HG02981 (cell line): ENCODE measurements around the gene MAJIN.

Source experiments
- ATAC-seq: cut with Tn5 transposase; IDR thresholded peaks from one replicate; pipeline ENCODE4 v1.9.1; 2021; ENCODE audit warnings: mild to moderate bottlenecking, moderate library complexity; ENCODE audit not compliant: unreplicated experiment

The MAJIN gene

DNA sequence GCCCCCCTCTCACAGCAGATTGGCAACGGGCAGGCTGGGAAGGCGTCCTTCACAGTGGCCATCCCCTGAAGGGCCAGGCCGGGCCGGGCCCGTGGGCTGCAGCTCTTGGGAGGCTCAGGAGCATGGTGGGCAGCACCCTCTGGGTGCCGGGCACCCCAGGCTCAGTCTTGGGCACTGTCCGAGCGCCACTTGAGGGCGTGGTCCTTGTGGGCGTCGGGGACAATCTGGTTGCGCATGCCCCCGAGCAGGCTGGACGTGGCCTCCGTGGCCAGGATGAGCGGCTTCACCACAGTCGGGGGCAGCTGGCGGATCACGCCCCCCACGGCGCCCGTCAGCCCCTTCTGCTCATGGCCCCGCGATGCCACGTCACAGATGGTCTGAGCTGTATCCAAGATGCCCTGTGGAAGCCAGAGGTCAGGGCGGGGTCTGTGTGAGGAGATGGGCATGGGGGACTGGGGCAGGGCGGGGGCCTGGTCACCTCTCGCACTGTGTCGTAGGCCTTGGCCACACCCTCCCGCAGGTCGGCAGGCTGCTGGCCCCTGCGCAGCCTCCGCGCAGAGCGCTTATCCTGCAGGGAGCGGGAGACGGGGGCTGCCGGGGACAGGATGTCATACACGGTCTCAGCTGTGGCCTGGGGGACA is 77.0 kb downstream of the MAJIN start:
- no peak for ATAC-seq

DNA sequence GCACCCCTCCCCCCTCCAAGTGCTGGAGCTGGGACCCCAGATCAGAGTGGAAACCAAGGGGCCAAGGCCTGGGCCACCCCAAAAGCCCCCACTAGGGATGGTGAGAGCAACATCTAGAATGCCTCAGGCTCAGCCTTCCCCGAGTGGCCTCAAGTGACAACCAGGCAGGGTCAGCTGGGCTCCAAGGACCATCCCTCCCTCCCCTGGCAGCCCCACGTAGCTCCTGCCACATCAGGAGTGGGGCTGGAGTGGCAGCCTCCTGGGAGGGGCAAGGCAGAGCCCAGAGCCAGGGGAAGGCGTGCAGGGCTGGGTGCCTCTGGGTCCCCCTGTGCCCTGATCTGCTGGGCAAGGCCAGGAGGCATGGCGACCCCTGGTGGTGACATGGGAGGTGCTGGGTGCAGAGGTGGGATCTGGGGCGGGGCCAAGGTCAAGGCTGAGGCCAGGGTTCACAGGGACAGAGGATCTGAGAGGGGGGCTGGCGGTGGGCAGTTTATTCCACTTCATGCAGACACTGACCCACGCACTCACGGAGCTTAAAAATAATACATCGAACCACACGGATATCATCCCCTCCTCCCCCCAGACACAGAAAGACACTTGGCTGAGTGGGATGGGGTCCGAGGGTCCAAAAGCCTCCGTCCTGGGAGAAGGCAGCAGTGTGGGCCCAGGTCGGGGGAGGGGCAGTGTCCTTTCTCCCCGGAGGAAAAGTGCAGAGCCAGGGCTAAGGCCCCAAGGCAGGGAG is 77.7 kb downstream of the MAJIN start:
- ATAC-seq, result no peak

DNA sequence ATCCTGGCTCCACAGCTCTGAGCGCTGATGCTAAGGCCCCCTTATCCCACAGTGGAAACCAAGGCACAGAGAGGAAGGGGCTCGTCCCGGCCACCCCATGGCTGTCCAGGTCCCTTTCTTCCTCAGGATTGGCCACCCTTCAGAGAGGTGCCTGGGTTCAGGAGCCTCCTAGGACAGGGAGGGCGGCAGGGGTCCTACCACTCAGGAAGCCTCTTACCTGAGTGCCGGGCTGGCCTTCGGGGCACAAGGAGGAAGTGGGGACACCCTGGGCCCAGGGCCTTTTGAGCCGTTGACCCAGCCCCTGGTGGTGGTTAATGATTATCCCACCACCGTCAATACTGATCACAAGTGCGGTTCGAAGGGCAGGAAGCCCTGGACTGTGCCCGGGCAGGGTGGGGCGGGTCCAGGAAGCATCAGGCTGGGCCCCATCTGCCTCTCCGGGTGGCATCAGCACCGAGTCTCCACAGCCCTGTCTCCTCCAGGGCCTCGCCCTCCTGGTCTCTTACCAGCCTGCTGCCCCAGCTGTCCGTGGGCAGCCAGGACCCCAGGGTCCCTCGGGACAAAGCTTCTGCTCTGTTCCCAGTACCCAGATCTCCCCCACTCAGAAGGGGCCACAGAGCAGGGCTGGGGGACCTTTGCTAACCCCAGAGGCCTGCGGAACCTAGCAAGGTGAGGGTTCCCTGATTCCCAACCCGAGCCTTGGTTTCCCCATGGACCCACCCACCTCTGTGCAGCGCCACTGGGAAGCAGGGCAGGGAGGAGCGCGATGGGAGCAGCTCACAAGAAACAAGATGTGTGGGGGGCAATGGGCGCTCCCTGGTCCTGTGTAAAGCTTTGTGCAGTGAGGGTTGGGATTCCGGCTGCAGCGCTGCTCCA is 78.5 kb downstream of the MAJIN start:
- no peak for ATAC-seq

DNA sequence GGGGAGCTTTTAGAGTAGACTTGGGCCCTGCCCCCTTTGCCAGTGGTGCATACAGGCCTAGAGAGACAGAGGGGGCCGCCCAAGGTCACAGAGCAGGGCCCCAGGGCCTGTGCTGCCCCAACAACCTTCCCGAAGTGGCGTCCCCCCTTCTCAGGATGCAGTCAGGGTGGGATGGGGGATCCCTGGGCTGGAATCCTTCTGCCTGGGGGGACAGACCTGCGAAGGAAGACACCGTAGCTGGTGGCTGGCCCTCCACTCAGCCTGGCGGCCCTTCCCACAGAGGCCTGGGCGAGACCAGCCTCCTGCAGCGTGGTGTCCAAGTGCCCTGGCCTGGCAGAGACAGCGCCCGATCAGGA is 79.1 kb downstream of the MAJIN start:
- no peak for ATAC-seq

DNA sequence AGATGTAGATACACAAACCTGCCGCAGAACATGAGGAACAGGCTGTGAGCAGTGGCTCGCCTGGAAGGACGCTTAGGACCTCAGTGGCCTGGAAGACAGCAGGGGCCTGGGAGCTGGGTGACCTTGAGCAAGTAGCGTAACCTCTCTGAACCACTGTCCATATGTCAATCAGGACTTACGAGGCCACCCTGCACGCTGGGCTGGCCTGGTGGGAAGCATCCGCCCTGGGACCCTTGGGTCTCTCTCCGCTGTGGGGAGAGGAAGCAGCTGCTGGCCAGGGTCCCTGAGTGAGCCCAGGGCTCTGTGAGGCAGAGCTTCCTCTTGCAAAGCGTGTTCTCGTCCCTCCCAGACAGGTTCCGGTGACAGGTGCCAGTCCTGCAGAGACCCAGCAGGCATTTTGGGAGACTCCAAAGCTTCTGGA is 79.5 kb downstream of the MAJIN start:
- no peak for ATAC-seq

DNA sequence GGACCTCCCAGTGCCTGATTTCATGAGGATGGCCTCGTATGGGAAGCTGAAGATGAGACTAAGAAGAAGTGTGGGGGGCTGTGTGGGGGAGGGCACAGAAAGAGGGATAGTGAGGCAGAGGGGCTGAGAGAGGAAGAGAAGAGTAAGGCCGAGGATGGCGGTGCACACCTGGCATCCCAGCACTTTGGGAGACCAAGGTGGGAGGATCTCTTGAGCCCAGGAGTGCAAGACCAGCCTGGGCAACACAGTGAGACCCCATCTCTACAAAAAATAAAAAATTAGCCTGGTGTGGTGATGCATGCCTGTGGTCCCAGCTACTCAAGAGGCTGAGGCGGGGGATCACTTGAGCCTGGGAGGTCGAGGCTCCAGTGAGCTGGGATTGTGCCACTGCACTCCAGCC is 80.0 kb downstream of the MAJIN start:
- no peak for ATAC-seq

DNA sequence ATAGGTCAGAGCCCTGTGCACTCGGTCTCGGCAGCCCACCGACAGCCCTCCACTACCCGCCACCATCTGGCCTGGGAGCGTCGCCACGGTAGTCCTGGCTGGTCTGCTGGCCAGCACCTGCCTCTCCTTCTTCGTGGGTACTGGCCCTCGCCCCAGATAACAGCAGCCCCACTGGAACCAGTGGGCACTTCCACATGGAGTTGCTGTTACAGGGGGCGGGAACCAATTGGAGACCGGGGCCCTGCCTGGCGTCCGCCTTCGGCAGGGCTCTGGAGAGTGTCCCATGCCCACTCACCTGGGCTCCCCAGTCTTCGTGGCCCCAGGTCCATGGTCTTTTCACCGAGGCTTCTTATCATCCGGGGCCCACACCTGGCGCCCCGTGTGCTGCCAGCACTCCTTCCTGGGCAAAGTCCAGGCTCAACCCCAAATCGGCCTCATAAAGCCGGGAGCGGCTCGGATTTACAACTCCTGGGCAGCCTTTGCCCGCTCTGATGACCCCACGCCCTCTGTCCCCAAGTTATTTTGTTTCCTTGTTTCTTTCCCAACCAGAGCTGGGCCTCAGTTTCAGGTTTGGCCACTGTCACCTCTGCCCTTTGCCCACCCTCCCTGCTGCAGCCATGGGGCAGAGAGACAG is 80.6 kb downstream of the MAJIN start:
- ATAC-seq, result no peak

DNA sequence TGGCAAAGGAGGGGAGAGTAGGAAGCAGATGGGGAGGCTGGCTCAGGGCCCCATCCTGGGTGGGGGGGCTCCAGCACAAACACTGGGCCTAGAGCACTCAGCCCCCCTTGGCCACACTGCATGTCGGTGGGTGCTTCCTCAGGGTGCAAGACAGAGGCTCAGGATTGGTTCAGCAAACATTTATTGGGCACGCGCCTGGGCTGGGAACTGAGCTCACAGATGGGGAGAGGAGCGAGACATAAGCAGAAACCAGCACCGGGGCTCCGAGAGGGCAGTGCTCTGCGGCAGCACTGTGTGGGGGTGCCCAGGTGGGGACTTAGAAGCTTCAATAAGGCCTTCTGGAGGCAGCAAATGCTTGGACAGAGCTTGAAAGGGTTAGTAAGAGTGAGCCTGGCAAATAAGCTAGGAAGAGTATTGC is 81.4 kb downstream of the MAJIN start:
- no peak for ATAC-seq

DNA sequence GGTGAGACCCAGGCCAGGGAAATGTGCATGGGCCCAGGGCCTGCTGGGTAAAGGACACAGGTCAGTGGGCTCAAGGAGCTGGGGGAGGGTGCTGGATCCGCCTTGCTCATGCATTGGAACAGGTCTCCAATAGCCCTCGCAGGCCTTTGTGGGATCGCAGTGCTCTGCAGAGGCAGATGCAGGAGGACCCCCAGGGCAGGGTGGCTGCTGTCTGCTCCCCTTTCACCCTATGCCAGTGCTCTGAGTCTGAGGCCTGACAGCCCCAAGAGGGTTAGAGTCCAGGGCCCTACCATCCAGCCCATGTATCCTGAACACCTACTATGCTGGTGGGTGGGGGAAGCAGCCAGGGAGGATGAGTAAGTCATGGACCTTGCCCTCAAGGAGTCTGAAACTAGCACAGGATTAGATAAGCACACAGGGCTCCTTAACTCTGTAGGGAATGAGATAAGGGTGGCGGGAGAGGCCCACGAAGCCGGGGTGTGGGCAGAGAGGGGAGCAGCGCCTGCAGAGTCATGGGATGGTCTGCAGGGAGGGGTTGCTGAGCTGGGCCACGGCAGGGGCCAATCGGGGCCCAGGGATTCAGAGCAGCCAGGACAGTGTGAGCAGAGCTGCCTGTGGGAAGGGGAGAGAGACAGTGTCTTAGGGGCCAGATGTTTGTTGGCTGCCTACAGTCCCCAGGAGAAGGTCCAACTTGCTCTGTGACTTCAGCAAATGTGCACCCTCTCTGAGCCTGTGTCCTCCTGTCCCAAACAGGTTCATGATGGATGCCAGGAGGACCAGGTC is 83.0 kb downstream of the MAJIN start:
- ATAC-seq, result no peak

DNA sequence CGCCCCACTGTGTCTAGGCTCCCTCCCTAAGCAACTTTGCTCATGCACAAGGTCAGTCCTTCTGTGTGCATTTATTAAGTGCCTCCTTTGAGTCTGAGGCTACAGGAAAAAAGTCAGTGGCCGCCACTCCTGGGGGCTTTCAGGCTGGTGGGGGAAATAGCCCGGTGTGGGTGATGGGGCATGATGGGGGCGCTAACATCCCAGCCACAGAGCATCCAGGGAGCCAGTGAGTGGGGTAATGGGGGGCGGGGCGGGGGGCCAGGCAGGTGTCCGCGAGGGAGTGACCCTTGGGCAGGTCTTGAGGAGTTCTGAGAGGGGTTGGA is 83.5 kb downstream of the MAJIN start:
- no peak for ATAC-seq
